Measurements from ENCODE around the gene DPPA2.

Gene DPPA2

GRCh38 chr3:109339197-109339596 is 22.9 kb upstream of the DPPA2 start:
- TF ChIP-seq CTCF (IDR thresholded peaks at IDR 0.05; ENCODE audit: low read depth, low read length) = no peak
- no peak for DNase-seq (ENCODE audit: low read depth in 2 of 2)
- no peak overlapping the region for H3K4me3 ChIP-seq (replicated peaks in 1 of 2; ENCODE audit: low read depth in 2 of 2, low read length in 2 of 2)

- no peak for TF ChIP-seq CTCF (IDR thresholded peaks at IDR 0.05; ENCODE audit: low read depth, low read length)
- no peak for DNase-seq (ENCODE audit: low read depth in 2 of 2)
Measured at GRCh38 chr3:109338322-109338721, 22.0 kb upstream of the DPPA2 start.

GRCh38 chr3:109337393-109337792 is 21.1 kb upstream of the DPPA2 start, which contains the start of gene DPPA4:
Gene DPPA4, minus strand, starts transcription at chr3:109337546. Its CDS starts 29 bp downstream, at chr3:109337517.
- H3K4me3 ChIP-seq (replicated peaks in 1 of 2; ENCODE audit: low read depth in 2 of 2, low read length in 2 of 2) = peak within 1 kb of the TSS; percentile 11 to 48
- no peak for DNase-seq (ENCODE audit: low read depth in 2 of 2)
- no peak for TF ChIP-seq CTCF (IDR thresholded peaks at IDR 0.05; ENCODE audit: low read depth, low read length)

More at GRCh38 chr3:109338322-109338721, 22.0 kb upstream of the DPPA2 start:
- H3K4me3 ChIP-seq (replicated peaks in 1 of 2; ENCODE audit: low read depth in 2 of 2, low read length in 2 of 2) = no peak overlapping the region

- TF ChIP-seq CTCF (IDR thresholded peaks at IDR 0.05; ENCODE audit: low read depth, low read length) = no peak
- DNase-seq (ENCODE audit: low read depth in 2 of 2) = peak; percentile 29 to 59
- peak overlapping the region; percentile 11 to 48 for H3K4me3 ChIP-seq (replicated peaks in 1 of 2; ENCODE audit: low read depth in 2 of 2, low read length in 2 of 2)
Measured at GRCh38 chr3:109336291-109336861, 20.1 kb upstream of the DPPA2 start.

GRCh38 chr3:109334572-109334971 is 18.3 kb upstream of the DPPA2 start:
- DNase-seq (ENCODE audit: low read depth in 2 of 2) = no peak
- TF ChIP-seq CTCF (IDR thresholded peaks at IDR 0.05; ENCODE audit: low read depth, low read length) = no peak

GRCh38 chr3:109331692-109332091 is 15.4 kb upstream of the DPPA2 start:
- no peak for DNase-seq (ENCODE audit: low read depth in 2 of 2)
- H3K4me3 ChIP-seq (replicated peaks in 1 of 2; ENCODE audit: low read depth in 2 of 2, low read length in 2 of 2) = no peak overlapping the region
- no peak for TF ChIP-seq CTCF (IDR thresholded peaks at IDR 0.05; ENCODE audit: low read depth, low read length)

More at GRCh38 chr3:109334572-109334971, 18.3 kb upstream of the DPPA2 start:
- no peak overlapping the region for H3K4me3 ChIP-seq (replicated peaks in 1 of 2; ENCODE audit: low read depth in 2 of 2, low read length in 2 of 2)

- no peak for DNase-seq (ENCODE audit: low read depth in 2 of 2)
- TF ChIP-seq CTCF (IDR thresholded peaks at IDR 0.05; ENCODE audit: low read depth, low read length) = no peak
- no peak overlapping the region for H3K4me3 ChIP-seq (replicated peaks in 1 of 2; ENCODE audit: low read depth in 2 of 2, low read length in 2 of 2)
Measured at GRCh38 chr3:109330405-109330804, 14.1 kb upstream of the DPPA2 start.

Data from cardiac fibroblast (primary cell).